ENCODE results near the gene CELA3B.
"Not testable (repeated sequence)": the region's sequence is repeated elsewhere in the genome, so short reads cannot be mapped to it uniquely, and the experiment has no call there.

- not testable (repeated sequence) for TF ChIP-seq CTCF (IDR thresholded peaks at IDR 0.05; ENCODE audit: borderline replicate concordance, extremely low read depth, low read length, poor library complexity, severe bottlenecking); EZH2 (IDR thresholded peaks at IDR 0.05; ENCODE audit: borderline replicate concordance, low read depth, low read length, severe bottlenecking)
Measured at GRCh38 chr1:21994716-21995115, 17.9 kb downstream of the CELA3B start.
